ENCODE measurements around the gene NUDC. TPM values are rescaled to one million over a fixed set of nuclear protein-coding genes. Genes with fewer than 3 reads are reported as not detected.

NUDC gene
- total RNA-seq, 4 donors from 2014 or later, result 44.1 to 80.2 (median 55.9) TPM

DNA sequence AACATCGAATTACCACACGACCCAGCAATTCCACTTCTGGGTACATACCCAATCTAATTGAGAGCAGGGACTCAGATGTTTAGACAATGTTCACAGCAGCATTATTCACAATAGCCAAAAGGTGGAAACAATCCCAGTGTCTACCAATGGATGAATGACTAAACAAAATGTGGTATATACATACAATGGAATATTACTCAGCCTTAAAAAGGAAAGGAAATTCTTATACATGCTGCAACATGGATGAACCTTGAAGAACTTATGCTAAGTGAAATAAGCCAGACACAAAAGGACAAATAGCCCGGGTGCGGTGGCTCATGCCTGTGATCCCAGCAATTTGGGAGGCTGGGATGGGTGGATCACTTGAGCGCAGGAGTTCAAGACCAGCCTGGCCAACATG is 31.8 kb downstream of the NUDC start:
- Histone ChIP-seq H3K9me3 (no peaks in the 10 kb centered on the region), H3K4me1 (no peaks in the 10 kb centered on the region), H3K36me3 (peaks cover 0 to 7% of the 10 kb centered on the region in 2 donors), H3K4me3 (replicated peaks in 1 of 3) (no peak overlapping the region), H3K27ac (no peak overlapping the region), H3K27me3 (no peaks in the 10 kb centered on the region)
- TF ChIP-seq POLR2A (IDR thresholded peaks at IDR 0.05), result no peak
- TF ChIP-seq, protein P1, sequence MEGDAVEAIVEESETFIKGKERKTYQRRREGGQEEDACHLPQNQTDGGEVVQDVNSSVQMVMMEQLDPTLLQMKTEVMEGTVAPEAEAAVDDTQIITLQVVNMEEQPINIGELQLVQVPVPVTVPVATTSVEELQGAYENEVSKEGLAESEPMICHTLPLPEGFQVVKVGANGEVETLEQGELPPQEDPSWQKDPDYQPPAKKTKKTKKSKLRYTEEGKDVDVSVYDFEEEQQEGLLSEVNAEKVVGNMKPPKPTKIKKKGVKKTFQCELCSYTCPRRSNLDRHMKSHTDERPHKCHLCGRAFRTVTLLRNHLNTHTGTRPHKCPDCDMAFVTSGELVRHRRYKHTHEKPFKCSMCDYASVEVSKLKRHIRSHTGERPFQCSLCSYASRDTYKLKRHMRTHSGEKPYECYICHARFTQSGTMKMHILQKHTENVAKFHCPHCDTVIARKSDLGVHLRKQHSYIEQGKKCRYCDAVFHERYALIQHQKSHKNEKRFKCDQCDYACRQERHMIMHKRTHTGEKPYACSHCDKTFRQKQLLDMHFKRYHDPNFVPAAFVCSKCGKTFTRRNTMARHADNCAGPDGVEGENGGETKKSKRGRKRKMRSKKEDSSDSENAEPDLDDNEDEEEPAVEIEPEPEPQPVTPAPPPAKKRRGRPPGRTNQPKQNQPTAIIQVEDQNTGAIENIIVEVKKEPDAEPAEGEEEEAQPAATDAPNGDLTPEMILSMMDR (IDR thresholded peaks at IDR 0.05), result no peak
- no peak for DNase-seq
- intact Hi-C loops (cut with DNase I), result no loop called here
- 96 to 98% methylated on average over 5 of the region's 5 CpGs for WGBS, 2 donors

DNA sequence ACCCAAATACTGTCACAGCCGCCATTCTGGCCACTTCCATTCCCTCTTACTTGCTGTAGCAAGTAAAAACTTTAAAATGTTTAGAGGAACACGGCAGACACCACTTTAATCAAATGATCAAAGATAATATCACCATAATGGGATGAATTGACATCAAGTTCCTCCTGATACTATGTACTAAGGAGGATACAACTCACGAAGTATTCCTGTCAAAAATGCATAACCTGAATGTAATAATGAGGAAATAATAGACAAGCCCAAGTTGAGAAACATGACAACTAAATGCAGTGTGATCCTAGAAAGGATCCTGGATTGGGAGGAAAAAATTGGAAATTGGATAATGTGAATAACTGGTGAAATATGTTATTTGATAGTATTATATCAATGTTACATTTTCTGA is 34.8 kb downstream of the NUDC start:
- intact Hi-C loops (cut with DNase I), result no loop called here
- WGBS, 2 donors, result 88 to 89% methylated on average over 3 of the region's 3 CpGs
- H3K4me1 ChIP-seq, result peaks cover 16% of the 10 kb centered on the region in 2 donors
- no peak for DNase-seq
- no peaks in the 10 kb centered on the region for H3K9me3 ChIP-seq
- H3K27ac ChIP-seq, result no peak overlapping the region
- no peaks in the 10 kb centered on the region for H3K27me3 ChIP-seq
- TF ChIP-seq POLR2A (IDR thresholded peaks at IDR 0.05), result no peak
- TF ChIP-seq, protein P1 (IDR thresholded peaks at IDR 0.05), result no peak
- H3K36me3 ChIP-seq, result peaks cover 0 to 2% of the 10 kb centered on the region in 2 donors
- H3K4me3 ChIP-seq (replicated peaks in 1 of 3), result no peak overlapping the region

DNA sequence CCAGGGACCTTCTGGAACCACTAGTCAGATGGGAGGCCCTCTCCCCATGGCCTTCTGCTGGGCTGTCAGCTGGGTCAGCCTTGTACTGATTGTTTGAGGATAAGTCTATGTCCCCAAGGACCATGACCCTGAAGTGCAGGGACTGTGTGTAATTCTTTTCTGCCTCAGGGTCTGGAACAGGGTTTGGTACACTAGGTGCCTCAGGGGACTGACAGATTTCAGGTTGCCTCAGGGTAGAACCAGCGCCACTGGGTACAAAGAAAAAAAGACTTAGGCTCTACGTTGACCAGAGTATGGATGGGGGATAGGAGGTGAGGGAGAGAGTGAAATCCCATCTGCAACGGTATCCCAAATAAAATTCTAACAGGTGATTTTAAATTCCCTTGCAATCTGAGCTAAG is 35.8 kb downstream of the NUDC start:
- Histone ChIP-seq H3K27ac (no peak overlapping the region), H3K36me3 (no peaks in the 10 kb centered on the region), H3K9me3 (no peaks in the 10 kb centered on the region), H3K4me1 (peaks cover 16% of the 10 kb centered on the region in 2 donors), H3K27me3 (no peaks in the 10 kb centered on the region), H3K4me3 (replicated peaks in 1 of 3) (no peak overlapping the region)
- intact Hi-C loops (cut with DNase I), result no loop called here
- TF ChIP-seq, protein P1 (IDR thresholded peaks at IDR 0.05), result no peak
- TF ChIP-seq POLR2A (IDR thresholded peaks at IDR 0.05), result no peak
- no peak for DNase-seq
- 93 to 96% methylated on average over 3 of the region's 3 CpGs for WGBS, 2 donors

DNA sequence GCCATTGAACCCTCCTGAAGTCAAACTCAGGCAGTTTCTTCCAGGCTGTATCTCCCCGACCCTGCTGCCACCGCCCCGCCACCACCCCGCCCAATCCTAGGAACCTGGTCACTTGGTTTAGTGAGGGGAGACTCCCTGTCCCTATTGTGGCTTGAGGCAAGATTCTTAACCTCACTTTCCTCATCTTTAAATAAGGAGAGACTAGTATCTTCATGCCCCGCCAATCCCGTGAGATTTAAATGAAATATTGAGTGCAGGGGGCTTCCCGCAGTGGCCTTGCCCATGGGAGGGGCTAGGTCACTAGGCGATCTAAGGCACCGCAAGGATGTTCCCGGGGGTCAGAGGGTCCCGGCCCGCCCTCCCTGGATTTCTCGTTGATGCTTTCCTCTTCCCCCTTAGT is 37.7 kb downstream of the NUDC start:
- H3K9me3 ChIP-seq, result no peaks in the 10 kb centered on the region
- TF ChIP-seq, protein P1 (IDR thresholded peaks at IDR 0.05), result no peak
- TF ChIP-seq POLR2A (IDR thresholded peaks at IDR 0.05), result no peak
- 15 to 23% methylated on average over 10 to 13 of the region's 13 CpGs for WGBS, 2 donors
- intact Hi-C loops (cut with DNase I), result no loop called here
- H3K4me3 ChIP-seq (replicated peaks in 1 of 3), result peak overlapping the region; percentile 70 to 98 (median 77)
- no peaks in the 10 kb centered on the region for H3K36me3 ChIP-seq
- H3K4me1 ChIP-seq, result peaks cover 16% of the 10 kb centered on the region in 2 donors
- H3K27me3 ChIP-seq, result no peaks in the 10 kb centered on the region
- DNase-seq, result no peak
- H3K27ac ChIP-seq, result no peak overlapping the region

DNA sequence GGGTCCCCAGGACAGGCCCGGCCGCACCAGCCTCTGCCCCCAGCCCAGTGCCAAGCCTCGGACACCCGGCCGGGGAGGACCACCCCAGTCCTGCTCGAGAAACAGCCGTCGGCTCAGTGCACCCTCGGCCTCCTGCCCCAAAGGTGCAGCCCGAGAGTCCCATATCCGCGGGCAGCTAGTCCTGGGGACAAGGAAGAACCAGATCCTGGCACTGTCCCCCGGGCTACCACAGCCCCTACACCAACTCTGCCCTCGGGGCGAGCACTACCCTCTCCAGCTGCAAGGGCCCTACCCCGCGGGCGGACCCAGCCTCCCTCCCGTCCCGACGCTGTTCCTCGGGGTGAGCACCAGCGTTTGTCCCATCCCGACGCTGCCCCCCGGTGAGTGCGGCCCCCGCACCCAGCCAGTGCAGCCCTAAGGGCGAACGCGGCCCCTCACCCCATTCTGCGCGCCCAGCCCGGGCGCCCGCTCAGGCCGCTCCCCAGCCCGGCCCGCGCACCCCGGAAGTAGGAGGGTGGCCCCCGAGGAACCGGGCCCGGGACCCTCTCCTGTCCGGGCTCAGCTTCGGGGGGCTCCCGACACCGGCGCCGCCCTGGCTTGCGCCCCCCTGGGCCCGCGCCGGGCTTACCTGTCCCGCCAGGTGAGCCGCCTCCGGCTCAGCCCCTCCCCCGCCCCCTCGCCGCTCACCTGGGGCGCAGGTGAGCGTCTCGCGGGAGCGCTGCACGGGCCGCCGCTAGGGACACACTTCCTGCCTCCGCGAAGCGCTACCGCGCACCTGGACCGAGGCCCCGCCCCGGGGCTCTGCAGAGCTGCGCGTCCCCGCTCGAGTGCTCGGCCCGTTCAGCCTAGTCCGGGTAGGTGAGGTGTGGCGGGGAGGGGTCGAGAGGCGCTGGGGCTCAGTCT is 38.4 kb downstream of the NUDC start, which contains the start of gene KDF1:
KDF1 (minus strand) TSS at position 747 of the 903 bp plus-strand sequence. CDS start 8,088 bp downstream, outside the sequence.
- H3K27me3 ChIP-seq, result no peaks in the 10 kb centered on the region
- intact Hi-C loops (cut with DNase I), result no loop called here
- WGBS, 2 donors, result 0 to 3% methylated on average over 7 to 31 of the region's 86 CpGs

More for the DNA sequence above, 38.4 kb downstream of the NUDC start, which contains the start of gene KDF1:
- H3K36me3 ChIP-seq, result no peaks in the 10 kb centered on the region
- H3K4me3 ChIP-seq (replicated peaks in 1 of 3), result peak within 1 kb of the TSS; percentile 70 to 98 (median 77)
- TF ChIP-seq POLR2A (IDR thresholded peaks at IDR 0.05), result peak in 1 of 2 donors; percentile 77
- TF ChIP-seq, protein P1 (IDR thresholded peaks at IDR 0.05), result peak in 4 of 6 experiments; percentile 22 to 38 (median 30)
- H3K4me1 ChIP-seq, result peaks cover 16% of the 10 kb centered on the region in 2 donors
- H3K27ac ChIP-seq, result peak within 1 kb of the TSS in 2 of 3 donors; percentile 12 to 51
- H3K9me3 ChIP-seq, result no peaks in the 10 kb centered on the region
- DNase-seq, result peak; percentile 91 to 92
